Left lung (tissue), 10 donors: Measurements from ENCODE around the gene COA3. TPM values are rescaled to one million over a fixed set of nuclear protein-coding genes. Genes with fewer than 3 reads are reported as not detected.

Source experiments
- ATAC-seq: fragments of 200-7000 bp; cut with Tn5 transposase; one replicate; pipeline ENCODE4 v1.9.1; 2020; ENCODE audit warnings: moderate library complexity
- DNase-seq, 4 donors: peaks; one replicate each; pipeline ENCODE4 v3.0.0-alpha.2; 2013 to 2020
- H3K27ac ChIP-seq, 2 donors: fragments of 200-600 bp; sonication (generic) in 1 of 2; one replicate each; pipeline versions ENCODE4 v1.5.0 to v1.8.0; 2020 to 2021
- H3K27me3 ChIP-seq, 2 donors: fragments of 200-600 bp; sonication (generic) in 1 of 2; one replicate each; pipeline versions ENCODE4 v1.5.0 to v1.8.0; 2020 to 2021
- H3K36me3 ChIP-seq, 2 donors: fragments of 200-600 bp; sonication (generic) in 1 of 2; one replicate each; pipeline versions ENCODE4 v1.5.0 to v1.8.0; 2020 to 2021
- H3K4me1 ChIP-seq, 2 donors: fragments of 200-600 bp; one replicate each; pipeline ENCODE4 v1.8.0; 2021
- H3K4me3 ChIP-seq, 2 donors: fragments of 200-600 bp; sonication (generic) in 1 of 2; one replicate each; pipeline versions ENCODE4 v1.5.0 to v1.8.0; 2020 to 2021; ENCODE audit warnings: mild to moderate bottlenecking in 1 of 2
- H3K9me3 ChIP-seq, 2 donors: fragments of 200-600 bp; sonication (generic) in 1 of 2; one replicate each; pipeline versions ENCODE4 v1.5.0 to v1.8.0; 2020 to 2021
- CTCF ChIP-seq, 2 donors: fragments of 200-600 bp; sonication (generic) in 1 of 2; IDR thresholded peaks; one replicate each; pipeline versions ENCODE4 v1.5.0 to v1.8.0; 2021; ENCODE audit warnings: antibody characterized with exemption in 2 of 2
- intact Hi-C, 2 donors: fragments of 100-400 bp; cut with DNase I; formaldehyde crosslinking; loops; one replicate each; pipeline versions ENCODE4 v1.11.2 to v1.14.2; 2022
- polyA plus RNA-seq, 6 donors: library from polyadenylated mRNA; unstranded; fragments of 120-200 nt; gene quantifications; one replicate each; pipeline ENCODE4 v1.2.1, GENCODE V29; 2013; ENCODE audit not compliant: insufficient read length in 6 of 6
- total RNA-seq, 2 donors: library from RNA; stranded (reverse); fragmentation: NEBNext Ultra II Directional; extraction: Animal tissue kit (Norgen Biotek cat#: 25700); gene quantifications; one replicate each; pipeline ENCODE4 v1.2.1, GENCODE V29; 2021
- donor health status: DM: no; HTN: yes; CAD: no.
- donor health status: DM: no; HTN: no; CAD: no.

Gene COA3
- total and polyA plus RNA-seq, 8 donors = 59.1 to 96.2 (median 89.3) TPM

GRCh38 chr17:42783062-42783790, 15.3 kb downstream of the COA3 start:
- Histone ChIP-seq H3K4me1 (peaks cover 6 to 27% of the 10 kb centered on the region in 2 donors), H3K27ac (no peak overlapping the region), H3K4me3 (no peak overlapping the region), H3K27me3 (peaks cover 63 to 86% of the 10 kb centered on the region in 2 donors), H3K9me3 (no peaks in the 10 kb centered on the region), H3K36me3 (peaks cover 0 to 17% of the 10 kb centered on the region in 2 donors)
- intact Hi-C loops = no loop called here
- ATAC-seq (no peak), DNase-seq (no peak)
- no peak for TF ChIP-seq CTCF (IDR thresholded peaks at IDR 0.05)

- peaks cover 0 to 25% of the 10 kb centered on the region in 2 donors for H3K36me3 ChIP-seq
- TF ChIP-seq CTCF (IDR thresholded peaks at IDR 0.05) = no peak
- intact Hi-C loops = no loop called here
- H3K4me1 ChIP-seq = peaks cover 6 to 27% of the 10 kb centered on the region in 2 donors
- peaks cover 63 to 78% of the 10 kb centered on the region in 2 donors for H3K27me3 ChIP-seq
- H3K9me3 ChIP-seq = no peaks in the 10 kb centered on the region
- DNase-seq (no peak), ATAC-seq (no peak)
- H3K27ac ChIP-seq = no peak overlapping the region
- H3K4me3 ChIP-seq = no peak overlapping the region
These were observed 16.1 kb downstream of the COA3 start for GRCh38 chr17:42782166-42783061.

- TF ChIP-seq CTCF (IDR thresholded peaks at IDR 0.05) = no peak
- no peak overlapping the region for H3K27ac ChIP-seq
- no peak overlapping the region for H3K4me3 ChIP-seq
- peaks cover 0 to 33% of the 10 kb centered on the region in 2 donors for H3K36me3 ChIP-seq
- no peaks in the 10 kb centered on the region for H3K9me3 ChIP-seq
- H3K4me1 ChIP-seq = peaks cover 6 to 27% of the 10 kb centered on the region in 2 donors
- H3K27me3 ChIP-seq = peaks cover 62 to 71% of the 10 kb centered on the region in 2 donors
- DNase-seq = no peak
- intact Hi-C loops = no loop called here
- ATAC-seq = no peak
These were observed 16.8 kb downstream of the COA3 start for GRCh38 chr17:42781639-42782165.

- Histone ChIP-seq H3K4me1 (peaks cover 6 to 27% of the 10 kb centered on the region in 2 donors), H3K4me3 (peak overlapping the region in 1 of 2 donors; percentile 5), H3K27ac (no peak overlapping the region), H3K36me3 (peaks cover 0 to 39% of the 10 kb centered on the region in 2 donors), H3K9me3 (no peaks in the 10 kb centered on the region), H3K27me3 (peaks cover 55 to 64% of the 10 kb centered on the region in 2 donors)
- ATAC-seq = peak; percentile 10
- TF ChIP-seq CTCF (IDR thresholded peaks at IDR 0.05) = no peak
- intact Hi-C loops = no loop called here
- no peak for DNase-seq
These were observed 17.5 kb downstream of the COA3 start for GRCh38 chr17:42780851-42781638.
